DND-41 (cell line): ENCODE data around the gene VPREB3.

ENCODE experiments used
- ATAC-seq: fragments of 200-7000 bp; cut with Tn5 transposase; 3 replicates; pipeline ENCODE4 v1.9.1; 2021; ENCODE audit warnings: low read depth; ENCODE audit not compliant: insufficient read depth
- DNase-seq: peaks from one replicate; pipeline ENCODE4 v3.0.0-alpha.2; 2020
- H2AFZ ChIP-seq: 2 replicates; pipeline ENCODE4 v1.6.0; 2012; ENCODE audit warnings: low read depth, low read length
- H3K27ac ChIP-seq: 2 replicates; pipeline ENCODE4 v1.5.1; 2012; ENCODE audit warnings: low read length, inconsistent platforms
- H3K27me3 ChIP-seq: fragments of 200-600 bp; sonication (generic); 2 replicates; pipeline ENCODE4 v1.6.0; 2012; ENCODE audit warnings: low read length, mild to moderate bottlenecking, inconsistent platforms; ENCODE audit not compliant: insufficient read depth, poor library complexity
- H3K36me3 ChIP-seq: 2 replicates; pipeline ENCODE4 v1.5.1; 2012; ENCODE audit warnings: low read length, inconsistent platforms; ENCODE audit not compliant: insufficient read depth
- H3K4me1 ChIP-seq: 2 replicates; pipeline ENCODE4 v1.5.1; 2012; ENCODE audit warnings: mild to moderate bottlenecking, low read length; ENCODE audit not compliant: insufficient read depth
- H3K4me2 ChIP-seq: 2 replicates; pipeline ENCODE4 v1.6.0; 2012; ENCODE audit warnings: mild to moderate bottlenecking, moderate library complexity, low read length, inconsistent platforms; ENCODE audit not compliant: insufficient read depth
- H3K4me3 ChIP-seq, 2 experiments: fragments of 200-600 bp in 1 of 2; shearing (Covaris generic) in 1 of 2; 2 replicates each; pipeline ENCODE4 v1.5.1; 2012 to 2016; ENCODE audit warnings: inconsistent platforms in 2 of 2, low read length in 2 of 2, mild to moderate bottlenecking in 2 of 2, low read depth in 1 of 2, moderate library complexity in 1 of 2
- H3K79me2 ChIP-seq: 2 replicates; pipeline ENCODE4 v1.6.0; 2012; ENCODE audit warnings: low read length, inconsistent platforms; ENCODE audit not compliant: insufficient read depth
- H3K9ac ChIP-seq: 2 replicates; pipeline ENCODE4 v1.6.0; 2012; ENCODE audit warnings: low read depth, mild to moderate bottlenecking, inconsistent platforms, low read length, moderate library complexity
- H3K9me3 ChIP-seq: 2 replicates; pipeline ENCODE4 v1.5.1; 2012; ENCODE audit warnings: low read length, moderate library complexity, mild to moderate bottlenecking, inconsistent platforms; ENCODE audit not compliant: insufficient read depth, severe bottlenecking
- H4K20me1 ChIP-seq: 2 replicates; pipeline ENCODE4 v1.6.0; 2012; ENCODE audit warnings: low read length; ENCODE audit not compliant: insufficient read depth
- EZH2 ChIP-seq: IDR thresholded peaks from 3 replicates; pipeline ENCODE4 v1.6.1; 2012; ENCODE audit warnings: borderline replicate concordance, low read depth, mild to moderate bottlenecking, moderate library complexity, low read length, inconsistent platforms; ENCODE audit not compliant: severe bottlenecking
- TF ChIP-seq, protein P1 (sequence below): IDR thresholded peaks from 2 replicates; pipeline ENCODE4 v1.5.1; 2012; ENCODE audit warnings: borderline replicate concordance, low read length, moderate library complexity, mild to moderate bottlenecking; ENCODE audit not compliant: poor library complexity, severe bottlenecking; ENCODE audit errors: extremely low read depth

Gene VPREB3

DNA sequence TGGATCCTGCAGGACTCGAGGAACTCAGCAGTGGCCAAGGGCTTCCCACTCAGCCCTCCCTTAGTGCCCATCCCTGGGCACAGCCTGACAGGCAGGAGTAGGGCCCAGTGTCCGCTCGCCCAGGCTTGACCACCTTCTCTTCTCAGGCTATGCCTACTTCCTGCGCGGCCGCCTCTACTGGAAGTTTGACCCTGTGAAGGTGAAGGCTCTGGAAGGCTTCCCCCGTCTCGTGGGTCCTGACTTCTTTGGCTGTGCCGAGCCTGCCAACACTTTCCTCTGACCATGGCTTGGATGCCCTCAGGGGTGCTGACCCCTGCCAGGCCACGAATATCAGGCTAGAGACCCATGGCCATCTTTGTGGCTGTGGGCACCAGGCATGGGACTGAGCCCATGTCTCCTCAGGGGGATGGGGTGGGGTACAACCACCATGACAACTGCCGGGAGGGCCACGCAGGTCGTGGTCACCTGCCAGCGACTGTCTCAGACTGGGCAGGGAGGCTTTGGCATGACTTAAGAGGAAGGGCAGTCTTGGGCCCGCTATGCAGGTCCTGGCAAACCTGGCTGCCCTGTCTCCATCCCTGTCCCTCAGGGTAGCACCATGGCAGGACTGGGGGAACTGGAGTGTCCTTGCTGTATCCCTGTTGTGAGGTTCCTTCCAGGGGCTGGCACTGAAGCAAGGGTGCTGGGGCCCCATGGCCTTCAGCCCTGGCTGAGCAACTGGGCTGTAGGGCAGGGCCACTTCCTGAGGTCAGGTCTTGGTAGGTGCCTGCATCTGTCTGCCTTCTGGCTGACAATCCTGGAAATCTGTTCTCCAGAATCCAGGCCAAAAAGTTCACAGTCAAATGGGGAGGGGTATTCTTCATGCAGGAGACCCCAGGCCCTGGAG lies 29.3 kb upstream of the VPREB3 start:
- H3K4me2 ChIP-seq, result no peak overlapping the region
- no peaks in the 10 kb centered on the region for H3K27me3 ChIP-seq
- no peak for ATAC-seq
- peaks cover 25% of the 10 kb centered on the region for H3K4me1 ChIP-seq
- peaks cover 3% of the 10 kb centered on the region for H3K36me3 ChIP-seq
- no peak for TF ChIP-seq EZH2
- TF ChIP-seq, protein P1, sequence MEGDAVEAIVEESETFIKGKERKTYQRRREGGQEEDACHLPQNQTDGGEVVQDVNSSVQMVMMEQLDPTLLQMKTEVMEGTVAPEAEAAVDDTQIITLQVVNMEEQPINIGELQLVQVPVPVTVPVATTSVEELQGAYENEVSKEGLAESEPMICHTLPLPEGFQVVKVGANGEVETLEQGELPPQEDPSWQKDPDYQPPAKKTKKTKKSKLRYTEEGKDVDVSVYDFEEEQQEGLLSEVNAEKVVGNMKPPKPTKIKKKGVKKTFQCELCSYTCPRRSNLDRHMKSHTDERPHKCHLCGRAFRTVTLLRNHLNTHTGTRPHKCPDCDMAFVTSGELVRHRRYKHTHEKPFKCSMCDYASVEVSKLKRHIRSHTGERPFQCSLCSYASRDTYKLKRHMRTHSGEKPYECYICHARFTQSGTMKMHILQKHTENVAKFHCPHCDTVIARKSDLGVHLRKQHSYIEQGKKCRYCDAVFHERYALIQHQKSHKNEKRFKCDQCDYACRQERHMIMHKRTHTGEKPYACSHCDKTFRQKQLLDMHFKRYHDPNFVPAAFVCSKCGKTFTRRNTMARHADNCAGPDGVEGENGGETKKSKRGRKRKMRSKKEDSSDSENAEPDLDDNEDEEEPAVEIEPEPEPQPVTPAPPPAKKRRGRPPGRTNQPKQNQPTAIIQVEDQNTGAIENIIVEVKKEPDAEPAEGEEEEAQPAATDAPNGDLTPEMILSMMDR, result no peak
- H3K4me3 ChIP-seq, result no peak overlapping the region
- H3K9ac ChIP-seq, result no peak overlapping the region
- H3K79me2 ChIP-seq, result peaks cover 15% of the 10 kb centered on the region
- H3K9me3 ChIP-seq, result no peaks in the 10 kb centered on the region
- peaks cover 12% of the 10 kb centered on the region for H4K20me1 ChIP-seq
- no peak overlapping the region for H3K27ac ChIP-seq
- no peak for DNase-seq
- H2AFZ ChIP-seq, result no peak overlapping the region

DNA sequence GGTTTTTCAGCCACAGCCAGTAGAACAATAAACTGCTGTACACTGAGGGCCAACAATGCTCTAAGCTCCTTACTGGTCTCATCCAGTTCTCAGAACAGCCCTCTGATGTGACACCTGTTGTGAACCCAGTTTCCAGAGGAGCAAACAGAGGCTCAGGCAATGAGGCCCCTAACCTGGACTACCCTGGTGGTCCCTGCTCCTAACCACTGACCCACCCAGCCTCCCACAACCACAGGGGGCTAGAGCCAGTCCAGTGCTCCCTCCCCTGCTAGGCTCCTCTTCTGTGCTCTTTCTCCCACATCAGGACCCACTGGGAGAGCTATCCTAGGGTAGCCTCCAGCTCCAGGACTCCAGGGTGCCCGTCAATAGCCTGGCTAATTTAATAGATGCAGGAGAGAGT lies 28.5 kb upstream of the VPREB3 start:
- peaks cover 4% of the 10 kb centered on the region for H4K20me1 ChIP-seq
- no peak overlapping the region for H2AFZ ChIP-seq
- H3K36me3 ChIP-seq, result no peaks in the 10 kb centered on the region
- H3K9me3 ChIP-seq, result no peaks in the 10 kb centered on the region
- no peak overlapping the region for H3K27ac ChIP-seq
- no peak overlapping the region for H3K4me2 ChIP-seq
- TF ChIP-seq EZH2, result no peak
- TF ChIP-seq, protein P1, result no peak
- no peak for DNase-seq
- no peaks in the 10 kb centered on the region for H3K27me3 ChIP-seq
- H3K9ac ChIP-seq, result no peak overlapping the region
- ATAC-seq, result no peak
- H3K4me3 ChIP-seq, result no peak overlapping the region
- peaks cover 17% of the 10 kb centered on the region for H3K4me1 ChIP-seq
- H3K79me2 ChIP-seq, result peaks cover 7% of the 10 kb centered on the region

DNA sequence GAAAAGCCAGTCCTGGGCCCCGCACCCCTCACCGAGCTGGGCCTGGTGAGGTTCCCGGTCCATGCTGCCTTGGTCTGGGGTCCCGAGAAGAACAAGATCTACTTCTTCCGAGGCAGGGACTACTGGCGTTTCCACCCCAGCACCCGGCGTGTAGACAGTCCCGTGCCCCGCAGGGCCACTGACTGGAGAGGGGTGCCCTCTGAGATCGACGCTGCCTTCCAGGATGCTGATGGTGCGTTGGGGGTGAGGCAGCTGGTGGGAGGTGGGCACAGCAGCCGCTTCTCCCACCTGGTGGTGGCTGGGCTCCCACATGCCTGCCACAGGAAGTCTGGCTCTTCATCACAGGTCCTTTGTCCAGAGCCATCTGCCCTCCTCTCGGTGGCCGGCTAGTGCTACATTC lies 28.0 kb upstream of the VPREB3 start:
- Histone ChIP-seq H3K4me1 (peaks cover 14% of the 10 kb centered on the region), H3K27ac (no peak overlapping the region), H2AFZ (no peak overlapping the region), H3K9me3 (no peaks in the 10 kb centered on the region), H3K9ac (no peak overlapping the region), H4K20me1 (no peaks in the 10 kb centered on the region), H3K4me3 (no peak overlapping the region), H3K36me3 (no peaks in the 10 kb centered on the region), H3K27me3 (no peaks in the 10 kb centered on the region), H3K4me2 (no peak overlapping the region), H3K79me2 (peaks cover 2% of the 10 kb centered on the region; the same call in 1 of the 2 replicates)
- DNase-seq (no peak), ATAC-seq (no peak)
- TF ChIP-seq EZH2, result no peak
- TF ChIP-seq, protein P1, result no peak
